A673 (cell line): ENCODE results near the gene TTYH3.

Experiments
- EZH2 ChIP-seq: fragments of 200-600 bp; sonication (generic); IDR thresholded peaks from 2 replicates; pipeline ENCODE4 v1.6.1; 2017; ENCODE audit warnings: borderline replicate concordance, low read depth, mild to moderate bottlenecking, mixed read lengths, antibody characterized with exemption, low read length; ENCODE audit not compliant: poor library complexity, severe bottlenecking
- TF ChIP-seq, protein P1 (sequence below): fragments of 300-800, 200-600 bp; sonication (generic); conservative IDR thresholded peaks from 2 replicates; pipeline ENCODE4 v1.5.1; 2017; ENCODE audit warnings: low read depth, mild to moderate bottlenecking, antibody characterized with exemption, low read length, moderate library complexity, mixed read lengths

- TF ChIP-seq EZH2: no peak
- TF ChIP-seq, protein P1, sequence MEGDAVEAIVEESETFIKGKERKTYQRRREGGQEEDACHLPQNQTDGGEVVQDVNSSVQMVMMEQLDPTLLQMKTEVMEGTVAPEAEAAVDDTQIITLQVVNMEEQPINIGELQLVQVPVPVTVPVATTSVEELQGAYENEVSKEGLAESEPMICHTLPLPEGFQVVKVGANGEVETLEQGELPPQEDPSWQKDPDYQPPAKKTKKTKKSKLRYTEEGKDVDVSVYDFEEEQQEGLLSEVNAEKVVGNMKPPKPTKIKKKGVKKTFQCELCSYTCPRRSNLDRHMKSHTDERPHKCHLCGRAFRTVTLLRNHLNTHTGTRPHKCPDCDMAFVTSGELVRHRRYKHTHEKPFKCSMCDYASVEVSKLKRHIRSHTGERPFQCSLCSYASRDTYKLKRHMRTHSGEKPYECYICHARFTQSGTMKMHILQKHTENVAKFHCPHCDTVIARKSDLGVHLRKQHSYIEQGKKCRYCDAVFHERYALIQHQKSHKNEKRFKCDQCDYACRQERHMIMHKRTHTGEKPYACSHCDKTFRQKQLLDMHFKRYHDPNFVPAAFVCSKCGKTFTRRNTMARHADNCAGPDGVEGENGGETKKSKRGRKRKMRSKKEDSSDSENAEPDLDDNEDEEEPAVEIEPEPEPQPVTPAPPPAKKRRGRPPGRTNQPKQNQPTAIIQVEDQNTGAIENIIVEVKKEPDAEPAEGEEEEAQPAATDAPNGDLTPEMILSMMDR: no peak
Observed at GRCh38 chr7:2613931-2614600, 17.7 kb upstream of the TTYH3 start.
